Sigmoid colon (tissue), 4 donors: Measurements from ENCODE around the gene MPV17.

Experiments used
- CTCF ChIP-seq, 4 experiments: fragments of 450-650 bp in 3 of 4; fragments of 200-600 bp in 1 of 4; IDR thresholded peaks; one replicate each; pipeline ENCODE4 v1.5.1; 2016 to 2019; ENCODE audit warnings: antibody characterized with exemption in 4 of 4, mild to moderate bottlenecking in 3 of 4, moderate library complexity in 2 of 4
- EP300 ChIP-seq, 4 donors: sonication (generic); formaldehyde crosslinking; IDR thresholded peaks; one replicate each; pipeline ENCODE4 v1.6.1; 2017; ENCODE audit warnings: antibody characterized with exemption in 4 of 4
- POLR2A ChIP-seq, 2 donors: fragments of 450-650 bp; IDR thresholded peaks; one replicate each; pipeline ENCODE4 v1.6.1; 2016; ENCODE audit warnings: antibody characterized with exemption in 2 of 2, mild to moderate bottlenecking in 2 of 2, moderate library complexity in 2 of 2
- POLR2AphosphoS5 ChIP-seq, 4 donors: sonication (generic); formaldehyde crosslinking; IDR thresholded peaks; one replicate each; pipeline ENCODE4 v1.6.1; 2017; ENCODE audit warnings: antibody characterized with exemption in 4 of 4

DNA sequence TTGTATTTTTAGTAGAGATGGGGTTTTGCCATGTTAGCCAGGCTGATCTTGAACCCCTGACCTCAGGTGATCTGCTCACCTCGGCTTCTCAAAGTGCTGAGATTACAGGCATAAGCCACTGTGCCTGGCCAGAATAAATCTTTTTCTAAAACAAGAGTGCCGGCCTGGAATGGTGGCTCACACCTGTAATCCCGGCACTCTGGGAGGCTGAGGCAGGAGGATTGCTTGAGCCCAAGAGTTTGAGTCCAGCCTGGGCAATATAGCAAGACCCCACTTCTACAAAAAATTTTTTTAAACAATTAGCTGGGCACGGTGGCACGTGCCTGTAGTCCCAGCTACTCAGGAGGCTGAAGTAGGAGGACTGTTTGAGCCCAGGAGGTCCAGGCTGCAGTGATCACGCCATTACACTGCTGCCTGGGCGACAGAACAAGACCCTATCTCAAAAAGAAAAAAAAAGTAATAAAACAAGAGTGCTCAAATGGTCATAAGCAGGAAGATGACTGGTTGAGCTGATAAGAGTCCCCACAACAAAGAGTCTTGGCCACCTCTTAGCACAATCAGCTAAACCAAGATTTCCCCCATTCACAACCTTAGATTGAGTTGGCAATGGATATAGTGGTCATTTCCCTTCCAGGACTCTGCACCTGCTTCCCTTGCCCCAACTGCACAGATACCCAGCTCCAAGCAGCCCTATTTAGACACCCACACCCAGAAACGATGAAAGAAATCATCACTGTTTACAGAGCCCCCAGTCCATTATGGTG lies 8.8 kb downstream of the MPV17 start:
- no peak for TF ChIP-seq CTCF (IDR thresholded peaks at IDR 0.05)
- TF ChIP-seq POLR2A (IDR thresholded peaks at IDR 0.05), result no peak
- TF ChIP-seq EP300 (IDR thresholded peaks at IDR 0.05), result no peak
- TF ChIP-seq POLR2AphosphoS5 (IDR thresholded peaks at IDR 0.05), result no peak
